Suprapubic skin (tissue), 4 donors: ENCODE measurements around the gene ERGIC3.
A peak's percentile ranks its signal among the peaks of the same experiment; 100 is the strongest.

ENCODE experiments used
- CTCF ChIP-seq, 2 donors: fragments of 200-600 bp in 1 of 2; fragments of 450-650 bp in 1 of 2; sonication (generic) in 1 of 2; IDR thresholded peaks; one replicate each; pipeline ENCODE4 v1.5.1; 2016 to 2019; ENCODE audit warnings: antibody characterized with exemption in 2 of 2, mild to moderate bottlenecking in 1 of 2, moderate library complexity in 1 of 2
- EP300 ChIP-seq: sonication (generic); formaldehyde crosslinking; IDR thresholded peaks from one replicate; pipeline ENCODE4 v1.6.1; 2017; ENCODE audit warnings: antibody characterized with exemption
- POLR2A ChIP-seq, 2 donors: fragments of 450-650 bp; IDR thresholded peaks; one replicate each; pipeline ENCODE4 v1.6.1; 2017; ENCODE audit warnings: antibody characterized with exemption in 2 of 2, mild to moderate bottlenecking in 2 of 2, moderate library complexity in 2 of 2
- POLR2AphosphoS5 ChIP-seq, 3 donors: sonication (generic); formaldehyde crosslinking; IDR thresholded peaks; one replicate each; pipeline ENCODE4 v1.6.1; 2017; ENCODE audit warnings: antibody characterized with exemption in 3 of 3

DNA sequence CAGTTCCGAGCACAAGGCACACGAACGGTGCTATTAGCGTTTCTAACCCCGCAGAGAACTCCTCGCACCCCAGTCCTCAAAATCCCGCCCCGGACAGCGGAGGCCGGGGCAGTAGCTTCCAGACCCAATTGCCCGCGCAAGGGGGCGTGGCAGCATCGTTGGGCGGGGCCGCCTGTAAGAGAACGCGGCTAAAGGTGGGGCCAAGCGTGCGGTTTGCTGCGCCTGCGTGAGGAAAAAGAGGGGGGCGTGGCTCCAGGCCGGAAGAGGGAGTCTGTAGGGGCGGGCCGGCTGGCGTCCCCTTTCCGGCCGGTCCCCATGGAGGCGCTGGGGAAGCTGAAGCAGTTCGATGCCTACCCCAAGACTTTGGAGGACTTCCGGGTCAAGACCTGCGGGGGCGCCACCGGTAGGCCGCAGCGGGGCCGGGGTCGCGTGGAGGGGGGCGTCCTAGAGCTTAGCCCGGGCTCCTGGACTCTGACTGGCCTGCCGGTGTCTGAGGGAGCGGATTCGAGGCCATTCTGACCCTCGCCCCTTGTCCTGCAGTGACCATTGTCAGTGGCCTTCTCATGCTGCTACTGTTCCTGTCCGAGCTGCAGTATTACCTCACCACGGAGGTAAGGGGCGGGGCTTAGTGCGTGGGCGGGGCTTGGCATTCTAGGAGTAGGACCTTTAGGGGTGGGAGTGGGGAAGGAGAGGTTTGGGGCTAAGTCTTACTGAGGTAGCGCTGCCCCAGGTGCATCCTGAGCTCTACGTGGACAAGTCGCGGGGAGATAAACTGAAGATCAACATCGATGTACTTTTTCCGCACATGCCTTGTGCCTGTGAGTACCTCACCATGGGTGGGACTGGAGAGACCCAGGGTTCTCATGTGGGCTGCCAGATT is at the start of gene ERGIC3:
- TF ChIP-seq CTCF (IDR thresholded peaks at IDR 0.05) = no peak
- TF ChIP-seq POLR2A (IDR thresholded peaks at IDR 0.05) = peak in 1 of 2 donors; percentile 28
- TF ChIP-seq POLR2AphosphoS5 (IDR thresholded peaks at IDR 0.05) = peak in 1 of 3 donors; percentile 10
- no peak for TF ChIP-seq EP300
